HCT116 (cell line): ENCODE results near the gene NCLN. TPM values are rescaled to one million over a fixed set of nuclear protein-coding genes. Genes with fewer than 3 reads are reported as not detected.

Source experiments
- ATAC-seq: fragments of 200-7000 bp; cut with Tn5 transposase; 2 replicates; pipeline ENCODE4 v1.9.1; 2020; ENCODE audit warnings: mild to moderate bottlenecking, moderate library complexity
- BruUV-seq: library from RNA; stranded (reverse); fragments of 400-500 nt; replicated peaks from 2 replicates; lab custom pipeline; 2021; lab: Mats Ljungman, UMichigan
- CTCF ChIA-PET: fragments of 300-600 bp; sonication (Branson Sonifier 250); formaldehyde crosslinking; loops from one replicate; lab custom pipeline; 2021; ENCODE audit warnings: antibody characterized with exemption; lab: Charles Lee
- POLR2A ChIA-PET: fragments of 300-600, 350-600 bp; sonication (Branson Sonifier 250); formaldehyde crosslinking; loops from one replicate; lab custom pipeline; 2021; ENCODE audit warnings: antibody characterized with exemption; lab: Charles Lee
- RAD21 ChIA-PET, 2 experiments: fragments of 300-600 bp; sonication (Branson Sonifier 250); formaldehyde crosslinking; loops; one replicate each; lab custom pipeline; 2023; ENCODE audit warnings: low total read pairs in 2 of 2; ENCODE audit not compliant: uncharacterized antibody in 2 of 2, unreplicated experiment in 2 of 2, low non-redundant PET in 1 of 2; lab: Charles Lee
- DNase-seq: peaks from one replicate; pipeline ENCODE4 v3.0.0-alpha.2; 2010; ENCODE audit warnings: low read depth, low spot score
- H2AFZ ChIP-seq: fragments of 200-600 bp; shearing (Covaris generic), sonication (generic); 2 replicates; pipeline ENCODE4 v1.6.1; 2017; ENCODE audit warnings: low read depth, mixed run types, mixed read lengths, antibody characterized with exemption, low read length; ENCODE audit not compliant: poor library complexity, severe bottlenecking
- H3K27ac ChIP-seq: 2 replicates; pipeline ENCODE4 v1.5.1; 2012; ENCODE audit warnings: low read depth, low read length
- H3K27me3 ChIP-seq: fragments of 200-600 bp; sonication (generic); 2 replicates; pipeline ENCODE4 v1.6.1; 2016; ENCODE audit warnings: mixed run types, low read length, mixed read lengths; ENCODE audit not compliant: insufficient read depth
- H3K36me3 ChIP-seq, 2 experiments: fragments of 200-500 bp in 1 of 2; fragments of 200-600 bp in 1 of 2; sonication (Bioruptor generic) in 1 of 2; sonication (generic) in 1 of 2; 2 replicates each; pipeline versions ENCODE4 v1.5.1 to v1.6.1; 2014 to 2016; ENCODE audit warnings: low read length in 2 of 2, inconsistent platforms in 1 of 2, mixed read lengths in 1 of 2, mixed run types in 1 of 2; ENCODE audit not compliant: insufficient read depth in 2 of 2, control insufficient read depth in 1 of 2
- H3K4me1 ChIP-seq, 2 experiments: fragments of 200-600 bp in 1 of 2; sonication (generic) in 1 of 2; 2 replicates each; pipeline versions ENCODE4 v1.5.1 to v1.6.1; 2012 to 2017; ENCODE audit warnings: low read length in 2 of 2, inconsistent platforms in 1 of 2, mild to moderate bottlenecking in 1 of 2, mixed read lengths in 1 of 2, mixed run types in 1 of 2, moderate library complexity in 1 of 2; ENCODE audit not compliant: insufficient read depth in 2 of 2, control insufficient read depth in 1 of 2
- H3K4me2 ChIP-seq: fragments of 200-600 bp; sonication (generic); 2 replicates; pipeline ENCODE4 v1.6.1; 2017; ENCODE audit warnings: mixed run types, low read length, mixed read lengths
- H3K4me3 ChIP-seq, 2 experiments: fragments of 200-600 bp in 1 of 2; sonication (generic) in 1 of 2; replicated peaks in 1 of 2; 2 replicates each; pipeline ENCODE4 v1.5.1; 2011 to 2016; ENCODE audit warnings: low read length in 2 of 2, control low read depth in 1 of 2, low read depth in 1 of 2, mild to moderate bottlenecking in 1 of 2, mixed read lengths in 1 of 2, mixed run types in 1 of 2
- H3K79me2 ChIP-seq: fragments of 200-600 bp; sonication (generic); 2 replicates; pipeline ENCODE4 v1.6.1; 2017; ENCODE audit warnings: mild to moderate bottlenecking, mixed run types, low read length, moderate library complexity, mixed read lengths; ENCODE audit not compliant: insufficient read depth
- H3K9ac ChIP-seq: fragments of 200-600 bp; sonication (generic); 2 replicates; pipeline ENCODE4 v1.6.1; 2016; ENCODE audit warnings: low read length, mixed read lengths
- H3K9me2 ChIP-seq: fragments of 200-600 bp; sonication (generic), shearing (Covaris generic); 2 replicates; pipeline ENCODE4 v1.6.1; 2017; ENCODE audit warnings: mixed run types, mild to moderate bottlenecking, moderate library complexity; ENCODE audit not compliant: insufficient read depth
- H3K9me3 ChIP-seq, 2 experiments: fragments of 200-500 bp in 1 of 2; fragments of 200-600 bp in 1 of 2; sonication (Bioruptor generic) in 1 of 2; sonication (generic) in 1 of 2; 2 replicates each; pipeline ENCODE4 v1.6.1; 2014 to 2017; ENCODE audit warnings: low read length in 2 of 2, mixed read lengths in 2 of 2, inconsistent platforms in 1 of 2, low read depth in 1 of 2, mild to moderate bottlenecking in 1 of 2, mixed run types in 1 of 2, moderate library complexity in 1 of 2; ENCODE audit not compliant: control insufficient read depth in 1 of 2, insufficient read depth in 1 of 2
- H4K20me1 ChIP-seq: fragments of 200-600 bp; sonication (generic), shearing (Covaris generic); 2 replicates; pipeline ENCODE4 v1.6.1; 2017; ENCODE audit warnings: mixed run types, mild to moderate bottlenecking, moderate library complexity; ENCODE audit not compliant: insufficient read depth
- CEBPB ChIP-seq: IDR thresholded peaks from 2 replicates; pipeline ENCODE4 v1.6.1; 2012; ENCODE audit warnings: low read depth
- EGR1 ChIP-seq: IDR thresholded peaks from 2 replicates; pipeline ENCODE4 v1.6.1; 2012; ENCODE audit warnings: low read depth
- ELF1 ChIP-seq: IDR thresholded peaks from 2 replicates; pipeline ENCODE4 v1.6.1; 2012; ENCODE audit warnings: low read depth, borderline replicate concordance
- EZH2phosphoT487 ChIP-seq: fragments of 200-600 bp; IDR thresholded peaks from 2 replicates; pipeline ENCODE4 v1.6.1; 2018; ENCODE audit warnings: antibody characterized with exemption, borderline replicate concordance
- MAX ChIP-seq: IDR thresholded peaks from 2 replicates; pipeline ENCODE4 v1.6.1; 2012
- POLR2A ChIP-seq: IDR thresholded peaks from 2 replicates; pipeline ENCODE4 v1.7.0; 2011; ENCODE audit warnings: borderline replicate concordance; ENCODE audit not compliant: insufficient read depth, insufficient read length; ENCODE audit errors: extremely low read depth
- POLR2AphosphoS5 ChIP-seq: IDR thresholded peaks from 2 replicates; pipeline ENCODE4 v1.6.1; 2011; ENCODE audit warnings: mild to moderate bottlenecking, low read depth, low read length, moderate library complexity
- RAD21 ChIP-seq: IDR thresholded peaks from 2 replicates; pipeline ENCODE4 v1.6.1; 2012; ENCODE audit warnings: low read depth, mild to moderate bottlenecking
- SIN3A ChIP-seq: IDR thresholded peaks from 2 replicates; pipeline ENCODE4 v1.6.1; 2012; ENCODE audit warnings: low read depth
- SP1 ChIP-seq: IDR thresholded peaks from 2 replicates; pipeline ENCODE4 v1.6.1; 2012; ENCODE audit warnings: low read depth
- SRF ChIP-seq: IDR thresholded peaks from 2 replicates; pipeline ENCODE4 v1.6.1; 2012; ENCODE audit warnings: low read depth
- TCF7L2 ChIP-seq: IDR thresholded peaks from 2 replicates; pipeline ENCODE4 v1.7.0; 2011; ENCODE audit warnings: borderline replicate concordance, inconsistent platforms; ENCODE audit not compliant: insufficient read depth, insufficient read length; ENCODE audit errors: extremely low read depth
- YY1 ChIP-seq: IDR thresholded peaks from 2 replicates; pipeline ENCODE4 v1.6.1; 2011; ENCODE audit warnings: low read length, low read depth, moderate library complexity, mild to moderate bottlenecking; ENCODE audit not compliant: insufficient replicate concordance; ENCODE audit errors: extremely low read depth
- ZFX ChIP-seq: fragments of 450-650 bp; IDR thresholded peaks from 2 replicates; pipeline ENCODE4 v1.6.1; 2017
- ZNF274 ChIP-seq: fragments of 200-500 bp; sonication (Bioruptor generic); IDR thresholded peaks from 2 replicates; pipeline ENCODE4 v1.6.1; 2014; ENCODE audit warnings: mild to moderate bottlenecking, low read depth, low read length, inconsistent platforms
- intact Hi-C: fragments of 100-400 bp; cut with micrococcal nuclease; formaldehyde crosslinking; loops from 2 replicates; pipeline ENCODE4 v1.10.0; 2022
- total RNA-seq: library from RNA; stranded (reverse); gene quantifications from one replicate; pipeline ENCODE4 v1.2.1, GENCODE V29; 2021; ENCODE audit not compliant: unreplicated experiment
- TF ChIP-seq, protein P1 (sequence below): IDR thresholded peaks from 2 replicates; pipeline ENCODE4 v1.6.1; 2011; ENCODE audit warnings: mild to moderate bottlenecking, low read length, moderate library complexity; ENCODE audit not compliant: insufficient replicate concordance; ENCODE audit errors: extremely low read depth

Gene NCLN
- total RNA-seq, 1 experiment from 2014 or later, result 119 TPM

DNA sequence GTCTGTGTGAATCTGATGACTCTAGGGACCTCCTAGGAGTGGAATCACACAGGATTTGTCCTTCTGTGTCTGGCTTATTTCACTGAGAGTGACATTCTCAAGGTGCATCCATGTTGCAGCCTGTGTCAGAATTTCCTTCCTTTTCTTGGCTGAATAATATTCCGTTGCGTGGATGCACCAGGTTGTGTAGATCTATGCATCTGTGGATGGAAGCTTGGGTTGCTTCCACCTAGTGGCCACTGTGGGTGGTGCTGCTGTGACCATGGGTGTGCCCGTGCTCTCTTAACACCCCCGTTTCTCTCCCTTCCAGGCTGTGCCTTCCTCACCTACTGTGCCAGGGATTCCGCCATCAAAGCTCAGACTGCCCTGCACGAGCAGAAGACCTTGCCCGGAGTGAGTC, 64.9 kb downstream of the NCLN start (continued):
- no peak for TF ChIP-seq TCF7L2
- TF ChIP-seq, all 23 proteins: peak for 4

- no peak overlapping the region for H3K4me2 ChIP-seq
- H3K79me2 ChIP-seq, result no peaks in the 10 kb centered on the region
- H3K27ac ChIP-seq, result no peak overlapping the region
- CTCF ChIA-PET, result interaction anchor here (1.0 to 1.9 kb wide), 2 partner anchors 14 to 25 kb away, joined by 3 to 9 read pairs; no protein-coding TSS in a partner anchor
- peaks cover 7 to 13% of the 10 kb centered on the region in 2 experiments; a peak in 2 of 4 replicates for H3K9me3 ChIP-seq
- H4K20me1 ChIP-seq, result no peaks in the 10 kb centered on the region
- no TSS peak for BruUV-seq
- POLR2A ChIA-PET, result no interaction called here
- no peak for TF ChIP-seq ELF1
- no peak for TF ChIP-seq ZFX
- no peak for TF ChIP-seq POLR2A
- TF ChIP-seq RAD21, result no peak
- TF ChIP-seq ZNF274, result no peak
- no peak for TF ChIP-seq SP1
- no peak for TF ChIP-seq SIN3A
- TF ChIP-seq EZH2phosphoT487, result no peak
- TF ChIP-seq EGR1, result no peak
- TF ChIP-seq, protein P1, sequence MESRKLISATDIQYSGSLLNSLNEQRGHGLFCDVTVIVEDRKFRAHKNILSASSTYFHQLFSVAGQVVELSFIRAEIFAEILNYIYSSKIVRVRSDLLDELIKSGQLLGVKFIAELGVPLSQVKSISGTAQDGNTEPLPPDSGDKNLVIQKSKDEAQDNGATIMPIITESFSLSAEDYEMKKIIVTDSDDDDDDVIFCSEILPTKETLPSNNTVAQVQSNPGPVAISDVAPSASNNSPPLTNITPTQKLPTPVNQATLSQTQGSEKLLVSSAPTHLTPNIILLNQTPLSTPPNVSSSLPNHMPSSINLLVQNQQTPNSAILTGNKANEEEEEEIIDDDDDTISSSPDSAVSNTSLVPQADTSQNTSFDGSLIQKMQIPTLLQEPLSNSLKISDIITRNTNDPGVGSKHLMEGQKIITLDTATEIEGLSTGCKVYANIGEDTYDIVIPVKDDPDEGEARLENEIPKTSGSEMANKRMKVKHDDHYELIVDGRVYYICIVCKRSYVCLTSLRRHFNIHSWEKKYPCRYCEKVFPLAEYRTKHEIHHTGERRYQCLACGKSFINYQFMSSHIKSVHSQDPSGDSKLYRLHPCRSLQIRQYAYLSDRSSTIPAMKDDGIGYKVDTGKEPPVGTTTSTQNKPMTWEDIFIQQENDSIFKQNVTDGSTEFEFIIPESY, result no peak
- TF ChIP-seq MAX, result no peak
- TF ChIP-seq POLR2AphosphoS5, result no peak
- no peak for TF ChIP-seq CEBPB
- TF ChIP-seq SRF, result no peak
- TF ChIP-seq YY1, result no peak
- H3K9ac ChIP-seq, result no peak overlapping the region
- no peak overlapping the region for H2AFZ ChIP-seq
- H3K4me3 ChIP-seq, result no peak overlapping the region
- no peaks in the 10 kb centered on the region for H3K4me1 ChIP-seq
- RAD21 ChIA-PET, result no interaction called here
- DNase-seq (no peak), ATAC-seq (no peak)
- H3K9me2 ChIP-seq, result no peaks in the 10 kb centered on the region
- intact Hi-C loops, result no loop called here
- H3K27me3 ChIP-seq, result no peaks in the 10 kb centered on the region
- no peaks in the 10 kb centered on the region for H3K36me3 ChIP-seq
Observed at GRCh38 chr19:3251229-3251628, 65.5 kb downstream of the NCLN start.
